Glomerular endothelial cell (primary cell): Measurements from ENCODE around the gene LGALS14. TPM values are rescaled to one million over a fixed set of nuclear protein-coding genes. Genes with fewer than 3 reads are reported as not detected.

Source experiments
- DNase-seq: peaks from one replicate; pipeline ENCODE4 v3.0.0-alpha.2; 2011; ENCODE audit warnings: low read depth, low spot score; ENCODE audit errors: extremely low read depth
- total RNA-seq: library from RNA; depleted of rRNA; stranded (reverse); fragments of >200 nt; gene quantifications from 2 replicates; pipeline ENCODE4 v1.2.3, GENCODE V29; 2015

LGALS14 gene
- total RNA-seq, 1 donor from 2014 or later, result not detected

GRCh38 chr19:39740395-39740794 is 36.1 kb downstream of the LGALS14 start:
- DNase-seq, result no peak

DNA sequence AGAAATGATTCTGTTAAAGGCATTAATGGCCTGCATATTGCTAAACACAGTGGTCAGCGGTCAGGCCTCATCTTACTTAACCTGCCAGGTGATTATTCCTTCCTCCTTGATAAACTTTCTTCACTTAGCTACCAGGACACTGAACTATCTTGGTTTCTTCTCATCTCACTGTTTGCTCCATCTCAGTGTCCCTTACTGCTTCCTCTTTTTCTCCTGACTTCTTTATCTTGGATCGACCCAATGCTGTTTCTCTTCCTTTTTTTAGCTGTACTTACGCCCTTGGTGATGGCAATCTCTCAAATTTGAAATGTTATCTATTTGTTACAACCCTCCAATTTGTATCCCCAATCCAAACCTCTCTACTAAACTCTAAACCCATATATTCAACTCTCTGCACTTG is 41.4 kb downstream of the LGALS14 start:
- no peak for DNase-seq

- DNase-seq, result no peak
Observed at GRCh38 chr19:39746836-39747529, 42.7 kb downstream of the LGALS14 start.

- DNase-seq, result no peak
Observed at GRCh38 chr19:39749981-39750380, 45.7 kb downstream of the LGALS14 start.

- DNase-seq, result no peak
Observed at GRCh38 chr19:39752390-39752789, 48.1 kb downstream of the LGALS14 start.

GRCh38 chr19:39752795-39753194 is 48.5 kb downstream of the LGALS14 start:
- no peak for DNase-seq

GRCh38 chr19:39754544-39754943 is 50.3 kb downstream of the LGALS14 start:
- no peak for DNase-seq

GRCh38 chr19:39754971-39755370 is 50.7 kb downstream of the LGALS14 start:
- no peak for DNase-seq

Other genes with a start within 250 kb of the LGALS14 start
- gene TIMM50, start 223.6 kb upstream of the LGALS14 start, total RNA-seq, result 64.0 and 64.8 TPM in 2 replicates
- gene DLL3, start 205.5 kb upstream of the LGALS14 start, total RNA-seq, result 0.87 and 2.0 TPM in 2 replicates
- gene SELENOV, start 189.3 kb upstream of the LGALS14 start, total RNA-seq, result not detected in 2 replicates
- 1.5 and 4.1 TPM in 2 replicates for gene EID2B, start 171.6 kb upstream of the LGALS14 start, total RNA-seq
- gene EID2, start 164.3 kb upstream of the LGALS14 start, total RNA-seq, result 11.4 and 19.0 TPM in 2 replicates
- gene LGALS13, start 102.0 kb upstream of the LGALS14 start, total RNA-seq, result not detected in 2 replicates
- not detected in 2 replicates for gene LGALS16, start 48.6 kb upstream of the LGALS14 start, total RNA-seq
- gene CLC, start 33.5 kb downstream of the LGALS14 start, total RNA-seq, result not detected in 2 replicates
- gene LEUTX, start 74.4 kb downstream of the LGALS14 start, total RNA-seq, result not detected in 2 replicates
- 34.7 and 40.4 TPM in 2 replicates for gene DYRK1B, start 129.7 kb downstream of the LGALS14 start, total RNA-seq
- gene FBL, start 141.9 kb downstream of the LGALS14 start, total RNA-seq, result 108 and 123 TPM in 2 replicates
- gene FCGBP, start 230.2 kb downstream of the LGALS14 start, total RNA-seq, result 0.12 and 0.82 TPM in 2 replicates